Fibroblast of lung (primary cell): Measurements from ENCODE around the gene PLEKHA7.

Experiments
- CTCF ChIP-seq, 2 donors: IDR thresholded peaks in 1 of 2; conservative IDR thresholded peaks in 1 of 2; 1 replicate in 1 of 2; 2 replicates in 1 of 2; pipeline ENCODE4 v1.5.1; 2011 to 2012; ENCODE audit warnings: low read length in 2 of 2, control low read depth in 1 of 2, inconsistent platforms in 1 of 2, low read depth in 1 of 2, mild to moderate bottlenecking in 1 of 2
- EZH2 ChIP-seq: IDR thresholded peaks from 2 replicates; pipeline ENCODE4 v1.5.1; 2012; ENCODE audit warnings: low read length, control low read depth, mild to moderate bottlenecking; ENCODE audit errors: missing control alignments

- TF ChIP-seq CTCF (conservative IDR thresholded peaks at IDR 0.05 in 1 of 2, IDR thresholded peaks at IDR 0.05 in 1 of 2; ENCODE audit: low read depth in 1 of 2, low read length in 2 of 2): no peak
- TF ChIP-seq EZH2: no peak
Observed at GRCh38 chr11:16986434-16987204, 27.6 kb downstream of the PLEKHA7 start.
